ENCODE measurements around the gene MYT1.
A peak's percentile ranks its signal among the peaks of the same experiment; 100 is the strongest.

MYT1 gene

GRCh38 chr20:64254156-64254555 is 89.9 kb downstream of the MYT1 start:
- no peak for DNase-seq

GRCh38 chr20:64254571-64255360 is 90.5 kb downstream of the MYT1 start:
- DNase-seq = no peak

GRCh38 chr20:64255361-64256281 is 91.4 kb downstream of the MYT1 start, which contains the start of gene PCMTD2:
Gene PCMTD2 (plus strand): TSS chr20:64255748. CDS start chr20:64259966, 4,218 bp downstream.
- peak; percentile 85 for DNase-seq

- no peak for DNase-seq
Observed at GRCh38 chr20:64256282-64256935, 92.2 kb downstream of the MYT1 start.

- DNase-seq = no peak
Observed at GRCh38 chr20:64257107-64257757, 93.0 kb downstream of the MYT1 start.

- DNase-seq = no peak
Observed at GRCh38 chr20:64258071-64258823, 94.0 kb downstream of the MYT1 start.

- no peak for DNase-seq
Observed at GRCh38 chr20:64260239-64260638, 96.0 kb downstream of the MYT1 start.

GRCh38 chr20:64261138-64261537 is 96.9 kb downstream of the MYT1 start:
- no peak for DNase-seq

GRCh38 chr20:64264091-64264490 is 99.8 kb downstream of the MYT1 start:
- DNase-seq = no peak

GRCh38 chr20:64265201-64265600 is 100.9 kb downstream of the MYT1 start:
- no peak for DNase-seq

- no peak for DNase-seq
Observed at GRCh38 chr20:64266988-64267387, 102.7 kb downstream of the MYT1 start.

GRCh38 chr20:64268174-64268573 is 103.9 kb downstream of the MYT1 start:
- no peak for DNase-seq

GRCh38 chr20:64269604-64270411 is 105.6 kb downstream of the MYT1 start:
- DNase-seq = no peak

- DNase-seq = no peak
Observed at GRCh38 chr20:64271636-64272035, 107.4 kb downstream of the MYT1 start.

- no peak for DNase-seq
Observed at GRCh38 chr20:64273109-64273508, 108.9 kb downstream of the MYT1 start.

GRCh38 chr20:64276817-64277216 is 112.6 kb downstream of the MYT1 start:
- no peak for DNase-seq

- no peak for DNase-seq
Observed at GRCh38 chr20:64277571-64278316, 113.5 kb downstream of the MYT1 start.

- no peak for DNase-seq
Observed at GRCh38 chr20:64278317-64278681, 114.0 kb downstream of the MYT1 start.

- no peak for DNase-seq
Observed at GRCh38 chr20:64279826-64280459, 115.7 kb downstream of the MYT1 start.

- no peak for DNase-seq
Observed at GRCh38 chr20:64280460-64280843, 116.2 kb downstream of the MYT1 start.
